NCI-H1105 (cell line): ENCODE measurements around the gene CADM2.
A peak's percentile ranks its signal among the peaks of the same experiment; 100 is the strongest.

ENCODE experiments used
- DNase-seq: peaks from one replicate; lab custom pipeline; 2025; lab: John Stamatoyannopoulos, UW

The CADM2 gene

GRCh38 chr3:85321892-85322291 lies 363.1 kb downstream of the CADM2 start:
- no peak for DNase-seq

GRCh38 chr3:85330071-85330470 lies 371.3 kb downstream of the CADM2 start:
- DNase-seq, result no peak

- DNase-seq, result no peak
Measured at GRCh38 chr3:85337895-85338294, 379.1 kb downstream of the CADM2 start.

GRCh38 chr3:85342915-85343314 lies 384.1 kb downstream of the CADM2 start:
- no peak for DNase-seq

- no peak for DNase-seq
Measured at GRCh38 chr3:85355572-85355971, 396.8 kb downstream of the CADM2 start.

GRCh38 chr3:85360742-85361387 lies 402.1 kb downstream of the CADM2 start:
- DNase-seq, result peak; percentile 12

- DNase-seq, result no peak
Measured at GRCh38 chr3:85364296-85364909, 405.6 kb downstream of the CADM2 start.

GRCh38 chr3:85370341-85370740 lies 411.6 kb downstream of the CADM2 start:
- DNase-seq, result no peak

- DNase-seq, result no peak
Measured at GRCh38 chr3:85376131-85376530, 417.3 kb downstream of the CADM2 start.

GRCh38 chr3:85377115-85377514 lies 418.3 kb downstream of the CADM2 start:
- no peak for DNase-seq

GRCh38 chr3:85384372-85384771 lies 425.6 kb downstream of the CADM2 start:
- no peak for DNase-seq

- peak; percentile 25 for DNase-seq
Measured at GRCh38 chr3:85387913-85388505, 429.2 kb downstream of the CADM2 start.

GRCh38 chr3:85394424-85394823 lies 435.6 kb downstream of the CADM2 start:
- no peak for DNase-seq

- DNase-seq, result no peak
Measured at GRCh38 chr3:85397434-85397833, 438.6 kb downstream of the CADM2 start.

GRCh38 chr3:85426121-85426520 lies 467.3 kb downstream of the CADM2 start:
- DNase-seq, result no peak

GRCh38 chr3:85427467-85427866 lies 468.7 kb downstream of the CADM2 start:
- DNase-seq, result no peak

- no peak for DNase-seq
Measured at GRCh38 chr3:85432081-85432480, 473.3 kb downstream of the CADM2 start.

GRCh38 chr3:85433319-85433718 lies 474.5 kb downstream of the CADM2 start:
- no peak for DNase-seq

GRCh38 chr3:85455561-85456200 lies 496.9 kb downstream of the CADM2 start:
- DNase-seq, result no peak

GRCh38 chr3:85474241-85474640 lies 515.5 kb downstream of the CADM2 start:
- no peak for DNase-seq

- no peak for DNase-seq
Measured at GRCh38 chr3:85475346-85475745, 516.6 kb downstream of the CADM2 start.

- no peak for DNase-seq
Measured at GRCh38 chr3:85476891-85477495, 518.2 kb downstream of the CADM2 start.
